Adrenal gland (tissue), 12 donors: ENCODE data around the gene HDLBP. TPM values are rescaled to one million over a fixed set of nuclear protein-coding genes. Genes with fewer than 3 reads are reported as not detected.
"Not testable (repeated sequence)": the region's sequence is repeated elsewhere in the genome, so short reads cannot be mapped to it uniquely, and the experiment has no call there.

Source experiments
- DNase-seq, 7 donors: peaks; one replicate each; pipeline ENCODE4 v3.0.0-alpha.2; 2019 to 2020
- H3K27ac ChIP-seq, 5 donors: fragments of 200-600 bp; sonication (generic) in 4 of 5; 1 replicate in 3 of 5; 2 replicates in 2 of 5; pipeline versions ENCODE4 v1.5.1 to v1.8.0; 2016 to 2020; ENCODE audit warnings: mild to moderate bottlenecking in 1 of 5
- H3K27me3 ChIP-seq: fragments of 200-600 bp; 2 replicates; pipeline ENCODE4 v1.8.0; 2021
- H3K36me3 ChIP-seq, 2 donors: fragments of 200-600 bp; replicated peaks in 1 of 2; 1 replicate in 1 of 2; 2 replicates in 1 of 2; pipeline versions ENCODE4 v1.5.1 to v1.8.0; 2018 to 2022
- H3K4me1 ChIP-seq, 2 donors: fragments of 200-600 bp; replicated peaks in 1 of 2; 1 replicate in 1 of 2; 2 replicates in 1 of 2; pipeline versions ENCODE4 v1.5.1 to v1.8.0; 2018 to 2021
- H3K4me3 ChIP-seq, 4 donors: fragments of 200-600 bp; sonication (generic) in 3 of 4; one replicate each; pipeline ENCODE4 v1.5.1; 2016 to 2018
- H3K9me3 ChIP-seq, 3 donors: fragments of 200-600 bp; sonication (generic) in 1 of 3; replicated peaks in 1 of 3; 1 replicate in 2 of 3; 2 replicates in 1 of 3; pipeline versions ENCODE4 v1.5.1 to v1.8.0; 2016 to 2021
- CTCF ChIP-seq, 6 experiments: fragments of 450-650 bp in 4 of 6; fragments of 200-600 bp in 2 of 6; sonication (generic) in 1 of 6; IDR thresholded peaks; 1 replicate in 5 of 6; 2 replicates in 1 of 6; pipeline versions ENCODE4 v1.5.1 to v1.8.0; 2016 to 2021; ENCODE audit warnings: antibody characterized with exemption in 6 of 6, mild to moderate bottlenecking in 2 of 6, moderate library complexity in 1 of 6
- POLR2A ChIP-seq, 2 donors: fragments of 450-650 bp; IDR thresholded peaks; one replicate each; pipeline ENCODE4 v1.6.1; 2017; ENCODE audit warnings: antibody characterized with exemption in 2 of 2, mild to moderate bottlenecking in 2 of 2, moderate library complexity in 1 of 2
- WGBS, 4 donors: extraction: QIAGEN DNeasy Blood & Tissue Kit in 2 of 4; methylation state at CpG; one replicate each; pipeline versions ENCODE4 v1.1.5 to v1.1.7; 2013 to 2017; 5-methylcytosine and 5-hydroxymethylcytosine counted together
- intact Hi-C, 2 donors: fragments of 100-400 bp; cut with DNase I; formaldehyde crosslinking; loops; one replicate each; pipeline versions ENCODE4 v1.14.1 to v1.15.0; 2022 to 2023
- polyA plus RNA-seq, 3 donors: library from polyadenylated mRNA; stranded (reverse); fragments of 200-250 nt in 2 of 3; fragments of 350-450 nt in 1 of 3; fragmentation: Illumina TruSeq in 1 of 3; extraction: RNeasy Lipid Tissue Mini Kit (QIAGEN cat#74804) in 1 of 3; gene quantifications; one replicate each; pipeline ENCODE4 v1.2.3, GENCODE V29; 2013 to 2014
- total RNA-seq, 9 donors: library from RNA; depleted of rRNA in 4 of 9; stranded (reverse); fragments of >200 nt in 4 of 9; fragments of 120-200 nt in 1 of 9; fragmentation: NEBNext Ultra II Directional in 1 of 9; extraction: Animal tissue kit (Norgen Biotek cat#: 25700) in 1 of 9; gene quantifications; one replicate each; pipeline versions ENCODE4 v1.1.0 to v1.2.4, GENCODE V29; 2013 to 2023
- donor health status: healthy with polysubstance abuse.
- donor health status: Bipolar disorder and iron deficiency.
- donor health status: DM: yes; HTN: yes; CAD: no.
- donor health status: DM: no; HTN: no; CAD: no.
- donor health status: DM: no; HTN: no; CAD: no.
- donor health status: DM: yes; HTN: yes; CAD: no.

HDLBP gene
- total and polyA plus RNA-seq, 12 donors, result 295 to 880 (median 454) TPM

DNA sequence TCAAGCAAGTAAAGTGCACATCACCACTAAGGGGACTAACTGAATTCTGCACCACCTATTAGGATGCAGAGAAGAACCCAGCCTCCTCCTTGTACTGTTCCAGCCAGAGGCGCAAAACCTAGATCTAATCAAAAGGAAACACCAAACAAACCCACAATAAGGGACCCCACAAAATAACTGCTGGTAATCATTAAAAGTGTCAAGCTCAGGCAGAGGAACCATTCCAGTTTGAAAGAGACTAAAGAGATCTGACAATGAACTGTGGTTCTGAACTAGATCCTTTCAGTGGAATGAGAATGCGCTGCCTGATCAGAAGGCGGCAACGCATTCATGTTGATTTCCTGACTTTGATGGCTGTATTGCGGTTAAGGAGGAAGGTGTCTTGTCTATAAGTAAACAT lies 16.8 kb downstream of the HDLBP start:
- Histone ChIP-seq H3K36me3 (no peaks in the 10 kb centered on the region), H3K4me1 (peaks cover 0 to 28% of the 10 kb centered on the region in 2 donors), H3K4me3 (no peak overlapping the region), H3K27me3 (no peaks in the 10 kb centered on the region), H3K27ac (no peak overlapping the region), H3K9me3 (no peaks in the 10 kb centered on the region)
- intact Hi-C loops, result no loop called here
- no peak for DNase-seq
- TF ChIP-seq CTCF (IDR thresholded peaks at IDR 0.05), result no peak
- no peak for TF ChIP-seq POLR2A (IDR thresholded peaks at IDR 0.05)
- WGBS, 4 donors, result 90 to 99% (median 94%) methylated on average over 5 of the region's 5 CpGs

- no peaks in the 10 kb centered on the region for H3K27me3 ChIP-seq
- no peaks in the 10 kb centered on the region for H3K9me3 ChIP-seq
- 50 to 84% (median 72%) methylated on average over 8 of the region's 8 CpGs for WGBS, 4 donors
- intact Hi-C loops, result no loop called here
- H3K27ac ChIP-seq, result no peak overlapping the region
- H3K4me1 ChIP-seq, result peaks cover 0 to 14% of the 10 kb centered on the region in 2 donors
- no peak for TF ChIP-seq POLR2A (IDR thresholded peaks at IDR 0.05)
- TF ChIP-seq CTCF (IDR thresholded peaks at IDR 0.05), result no peak
- no peak for DNase-seq
- H3K36me3 ChIP-seq, result no peaks in the 10 kb centered on the region
- no peak overlapping the region for H3K4me3 ChIP-seq
Measured at GRCh38 chr2:241296767-241297166, 18.7 kb downstream of the HDLBP start.

DNA sequence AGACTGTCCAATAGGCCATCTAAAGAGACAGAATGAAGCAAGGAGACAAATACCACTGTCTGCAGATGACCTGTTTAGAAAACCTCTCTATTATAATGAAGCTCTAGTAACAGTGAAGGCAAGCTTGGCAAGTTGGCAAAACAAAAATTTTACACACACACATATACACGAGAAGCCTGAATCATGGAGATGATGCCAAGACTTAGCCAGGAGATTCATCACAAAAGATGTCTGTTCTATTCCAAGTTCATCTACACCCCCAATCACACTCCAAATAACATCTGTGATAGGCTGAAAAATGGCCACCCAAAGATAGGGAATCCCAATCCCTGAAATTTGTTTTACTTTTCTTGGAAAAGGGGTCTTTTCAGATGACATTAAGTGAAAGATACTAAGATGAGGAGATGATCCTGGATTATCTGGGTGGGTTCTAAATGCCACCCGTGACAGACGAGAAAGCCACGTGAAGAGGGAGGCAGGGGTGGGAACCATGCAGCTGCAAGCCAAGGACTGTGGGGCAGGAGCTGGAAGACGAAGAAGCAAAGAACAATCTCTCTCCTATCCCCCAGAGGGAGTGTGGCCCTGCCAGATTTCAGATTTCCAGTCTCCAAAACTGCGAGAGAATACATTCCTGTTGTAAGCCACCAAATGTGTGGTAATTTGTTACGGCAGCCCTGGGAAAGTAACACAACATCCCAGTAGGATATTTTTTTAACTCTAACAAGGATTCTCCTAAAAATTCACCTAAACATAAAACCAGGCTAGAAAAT lies 20.0 kb downstream of the HDLBP start:
- Histone ChIP-seq H3K4me3 (no peak overlapping the region), H3K27me3 (no peaks in the 10 kb centered on the region), H3K27ac (no peak overlapping the region), H3K9me3 (no peaks in the 10 kb centered on the region), H3K36me3 (no peaks in the 10 kb centered on the region), H3K4me1 (peaks cover 0 to 14% of the 10 kb centered on the region in 2 donors)
- intact Hi-C loops, result no loop called here
- TF ChIP-seq CTCF (IDR thresholded peaks at IDR 0.05) (no peak), POLR2A (IDR thresholded peaks at IDR 0.05) (no peak)
- no peak for DNase-seq
- WGBS, 4 donors, result 77 to 90% (median 82%) methylated on average over 7 of the region's 7 CpGs

DNA sequence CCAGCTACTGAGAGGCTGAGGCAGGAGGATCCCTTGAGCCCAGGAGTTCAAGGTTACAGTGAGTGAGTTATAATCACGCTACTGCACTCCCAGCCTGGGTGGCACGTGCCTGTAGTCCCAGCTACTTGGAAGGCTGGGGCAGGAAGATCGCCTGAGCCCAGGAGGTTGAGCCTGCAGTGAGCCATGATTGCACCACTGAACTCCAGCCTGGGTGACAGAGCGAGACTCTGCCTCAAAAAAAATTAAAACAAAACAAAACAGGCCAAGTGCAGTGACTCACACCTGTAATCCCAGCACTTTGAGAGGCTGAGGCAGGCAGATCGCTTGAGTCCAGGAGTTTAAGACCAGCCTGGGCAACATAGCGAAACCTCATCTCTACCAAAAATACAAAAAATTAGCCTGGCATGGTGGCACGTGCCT lies 22.1 kb downstream of the HDLBP start:
- H3K4me3 ChIP-seq, H3K36me3 ChIP-seq, H3K9me3 ChIP-seq, intact Hi-C loops, H3K27me3 ChIP-seq: not testable (repeated sequence)
- 53 to 84% (median 63%) methylated on average over 7 of the region's 7 CpGs for WGBS, 4 donors
- Histone ChIP-seq H3K27ac (peak overlapping the region in 3 of 5 donors; percentile 24 to 40 (median 32)), H3K4me1 (peaks cover 0 to 26% of the 10 kb centered on the region in 2 donors)
- peak in 5 of 7 donors; percentile 60 to 84 (median 72) for DNase-seq

GRCh38 chr2:241291977-241292376 lies 23.5 kb downstream of the HDLBP start:
- Histone ChIP-seq H3K27ac (no peak overlapping the region), H3K4me1 (peaks cover 0 to 22% of the 10 kb centered on the region in 2 donors), H3K27me3 (no peaks in the 10 kb centered on the region), H3K9me3 (no peaks in the 10 kb centered on the region), H3K36me3 (no peaks in the 10 kb centered on the region), H3K4me3 (no peak overlapping the region)
- intact Hi-C loops, result no loop called here
- no peak for DNase-seq
- WGBS, 4 donors, result 72 to 77% (median 74%) methylated on average over 6 of the region's 6 CpGs
- no peak for TF ChIP-seq POLR2A (IDR thresholded peaks at IDR 0.05)
- TF ChIP-seq CTCF (IDR thresholded peaks at IDR 0.05), result no peak
